Measurements from ENCODE around the gene ANKRD11.

DNA sequence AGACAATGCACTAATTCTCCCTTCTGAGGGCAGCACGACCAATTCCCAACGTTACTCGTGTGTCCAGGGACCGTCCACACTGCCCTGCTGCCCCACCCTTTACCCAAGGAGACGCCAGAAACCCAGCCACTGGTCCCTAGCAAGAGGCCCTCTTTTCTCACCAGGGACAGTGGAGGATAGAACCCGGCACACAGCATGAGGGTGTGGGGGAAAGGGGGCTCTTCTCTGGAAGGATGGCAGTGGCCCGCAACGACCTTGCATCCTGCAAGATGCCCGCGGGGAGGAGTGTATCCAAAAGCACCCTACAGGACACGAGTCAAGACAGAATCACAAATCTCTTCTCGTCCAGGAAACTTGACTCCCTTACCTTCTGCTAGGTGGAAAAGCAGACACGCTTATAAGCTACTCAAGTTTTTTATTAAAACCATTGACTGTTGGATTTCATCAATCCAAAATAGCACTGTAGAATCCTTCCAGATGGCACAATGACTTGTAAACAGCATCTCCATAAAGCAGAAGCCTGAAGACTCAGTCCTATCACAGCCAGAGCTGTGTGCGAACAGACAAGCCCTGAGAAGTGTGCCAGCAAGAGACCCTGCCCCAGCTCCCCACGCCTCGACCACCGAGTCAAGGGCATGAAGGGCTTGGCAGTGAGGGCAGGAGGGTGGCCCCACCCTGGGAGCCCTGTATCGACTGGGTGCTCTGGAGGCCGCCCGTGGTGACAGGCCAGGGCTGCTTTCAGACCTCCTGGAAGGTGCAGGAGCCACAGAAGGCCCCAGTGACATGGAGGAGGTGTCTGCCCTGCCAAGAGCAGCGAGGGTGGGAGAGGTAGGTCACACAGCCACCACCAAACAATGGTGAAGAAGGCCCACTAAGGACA is 103.8 kb downstream of the ANKRD11 start:
- TF ChIP-seq CTCF (IDR thresholded peaks at IDR 0.05; ENCODE audit: low read length): no peak
- TF ChIP-seq EZH2 (optimal IDR thresholded peaks at IDR 0.05; ENCODE audit: low read depth, low read length): no peak

Data from MM.1S (cell line).